ENCODE results near the gene CFAP74. TPM values are rescaled to one million over a fixed set of nuclear protein-coding genes. Genes with fewer than 3 reads are reported as not detected.
"Not testable (repeated sequence)": the region's sequence is repeated elsewhere in the genome, so short reads cannot be mapped to it uniquely, and the experiment has no call there.

CFAP74 gene
- total RNA-seq, 2 donors from 2014 or later: not detected

DNA sequence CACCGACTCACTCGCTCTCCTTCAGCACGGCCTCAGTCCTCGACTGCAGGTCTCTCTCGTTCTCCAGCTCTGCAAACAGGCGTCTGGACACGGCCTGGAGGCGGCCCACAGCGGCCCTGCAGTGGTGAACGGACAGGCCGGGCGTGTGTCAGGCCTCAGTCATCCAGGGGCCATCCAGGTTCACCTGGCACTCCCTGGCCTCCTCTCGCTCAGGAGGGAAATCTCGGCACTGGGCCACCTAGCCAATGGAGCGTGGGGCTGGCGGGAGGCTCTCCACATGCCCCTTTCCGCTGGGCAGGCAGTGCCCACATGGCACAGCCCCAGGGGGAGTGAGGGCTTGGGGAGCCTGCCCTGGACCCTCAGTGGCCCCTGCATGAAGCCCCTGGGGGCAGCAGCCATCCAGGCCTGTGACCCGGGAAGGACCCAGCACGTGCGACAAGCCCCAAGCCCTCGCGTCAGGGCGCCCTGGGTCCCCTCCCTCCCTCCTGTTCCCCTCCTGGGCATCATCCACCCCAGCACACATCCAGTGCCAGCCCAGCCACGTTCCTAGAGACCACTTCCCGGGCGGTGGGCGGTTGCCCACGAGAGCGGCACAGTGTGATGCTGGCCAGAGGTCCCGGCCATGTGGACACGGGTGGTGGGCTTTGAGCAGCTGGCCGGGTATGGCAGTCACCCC is 18.1 kb downstream of the CFAP74 start:
- no peaks in the 10 kb centered on the region for H3K4me1 ChIP-seq (ENCODE audit: control insufficient read depth in 1 of 2, low read depth in 2 of 2)
- no peak overlapping the region for H3K27ac ChIP-seq
- ATAC-seq (ENCODE audit: insufficient number of reproducible peaks, low FRiP score, low read depth) (no peak), DNase-seq (ENCODE audit: low spot score) (no peak)
- peaks cover 4% of the 10 kb centered on the region for H3K27me3 ChIP-seq (replicated peaks; ENCODE audit: insufficient read depth)
- H3K4me3 ChIP-seq: no peak overlapping the region
- TF ChIP-seq, protein P1, sequence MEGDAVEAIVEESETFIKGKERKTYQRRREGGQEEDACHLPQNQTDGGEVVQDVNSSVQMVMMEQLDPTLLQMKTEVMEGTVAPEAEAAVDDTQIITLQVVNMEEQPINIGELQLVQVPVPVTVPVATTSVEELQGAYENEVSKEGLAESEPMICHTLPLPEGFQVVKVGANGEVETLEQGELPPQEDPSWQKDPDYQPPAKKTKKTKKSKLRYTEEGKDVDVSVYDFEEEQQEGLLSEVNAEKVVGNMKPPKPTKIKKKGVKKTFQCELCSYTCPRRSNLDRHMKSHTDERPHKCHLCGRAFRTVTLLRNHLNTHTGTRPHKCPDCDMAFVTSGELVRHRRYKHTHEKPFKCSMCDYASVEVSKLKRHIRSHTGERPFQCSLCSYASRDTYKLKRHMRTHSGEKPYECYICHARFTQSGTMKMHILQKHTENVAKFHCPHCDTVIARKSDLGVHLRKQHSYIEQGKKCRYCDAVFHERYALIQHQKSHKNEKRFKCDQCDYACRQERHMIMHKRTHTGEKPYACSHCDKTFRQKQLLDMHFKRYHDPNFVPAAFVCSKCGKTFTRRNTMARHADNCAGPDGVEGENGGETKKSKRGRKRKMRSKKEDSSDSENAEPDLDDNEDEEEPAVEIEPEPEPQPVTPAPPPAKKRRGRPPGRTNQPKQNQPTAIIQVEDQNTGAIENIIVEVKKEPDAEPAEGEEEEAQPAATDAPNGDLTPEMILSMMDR (IDR thresholded peaks at IDR 0.05): no peak
- H3K36me3 ChIP-seq: no peaks in the 10 kb centered on the region
- no peaks in the 10 kb centered on the region for H3K9me3 ChIP-seq

DNA sequence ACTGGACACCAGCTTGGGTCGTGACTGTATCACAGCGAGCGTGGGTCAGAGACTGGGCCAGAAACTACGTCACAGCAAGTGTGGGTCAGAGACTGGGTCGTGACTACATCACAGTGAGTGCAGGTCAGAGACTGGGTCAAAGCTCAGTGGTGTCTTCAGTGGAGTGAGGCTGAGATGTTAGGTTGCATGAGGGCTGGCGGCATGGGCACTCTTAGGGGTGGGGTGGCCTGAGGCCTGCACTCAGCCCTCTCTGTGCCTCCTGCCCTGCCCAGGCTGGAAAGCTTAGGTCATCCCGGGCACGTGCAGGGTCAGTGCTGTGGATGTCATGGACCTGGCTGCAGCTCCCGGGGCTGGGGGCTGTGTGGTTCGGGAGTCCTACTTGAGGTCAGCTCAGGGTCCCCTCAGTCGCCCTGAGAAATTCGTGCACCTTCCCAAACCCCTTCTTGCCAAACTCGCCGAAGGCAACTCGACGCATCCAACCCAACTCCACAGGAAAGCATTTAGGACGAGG is 19.0 kb downstream of the CFAP74 start:
- H3K27ac ChIP-seq: no peak overlapping the region
- no peak overlapping the region for H3K4me3 ChIP-seq
- no peaks in the 10 kb centered on the region for H3K4me1 ChIP-seq (ENCODE audit: control insufficient read depth in 1 of 2, low read depth in 2 of 2)
- ATAC-seq (ENCODE audit: insufficient number of reproducible peaks, low FRiP score, low read depth) (no peak), DNase-seq (ENCODE audit: low spot score) (no peak)
- no peaks in the 10 kb centered on the region for H3K36me3 ChIP-seq
- TF ChIP-seq, protein P1 (IDR thresholded peaks at IDR 0.05): no peak
- no peaks in the 10 kb centered on the region for H3K9me3 ChIP-seq
- H3K27me3 ChIP-seq (replicated peaks; ENCODE audit: insufficient read depth): peaks cover under 1% of the 10 kb centered on the region

DNA sequence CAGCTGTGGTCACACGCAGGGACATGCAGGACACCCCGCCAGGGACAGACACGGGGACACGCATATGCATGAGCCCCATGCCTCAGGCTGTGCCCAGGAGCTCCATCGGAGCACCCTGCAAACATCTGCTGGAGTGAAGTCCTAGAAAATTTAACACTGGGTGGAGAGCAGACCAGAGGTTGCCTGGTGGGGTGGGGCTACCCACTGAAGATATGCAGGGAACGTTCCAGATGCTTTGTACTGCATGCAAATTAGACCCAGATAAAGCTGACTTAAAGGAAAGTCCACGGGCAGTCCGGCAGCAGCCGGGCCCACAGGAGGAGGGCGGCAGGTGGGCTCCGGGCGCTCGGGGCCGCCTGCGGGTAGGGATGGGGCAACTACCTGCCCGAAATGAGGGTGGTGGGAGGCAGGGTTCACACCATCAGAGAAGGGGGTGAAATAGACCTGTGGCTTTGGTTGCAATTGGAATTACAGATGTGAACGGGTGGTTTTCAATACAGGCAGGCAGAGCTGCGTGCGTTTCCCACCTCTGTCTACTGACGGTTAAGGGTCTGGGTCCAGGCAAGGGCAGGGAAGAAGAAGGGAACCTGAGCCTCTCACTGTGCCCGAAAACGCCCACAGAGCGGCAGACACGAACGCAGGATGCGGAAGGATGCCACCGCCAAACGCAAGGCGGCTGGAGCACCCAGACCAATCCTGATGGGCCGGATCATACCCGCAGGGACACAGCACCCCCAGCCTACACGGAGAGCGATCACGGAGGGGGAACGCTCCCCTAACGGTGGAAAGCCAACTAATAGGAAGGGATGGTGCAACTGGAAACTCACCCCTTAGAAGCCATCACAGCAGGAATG is 21.0 kb downstream of the CFAP74 start:
- Histone ChIP-seq H3K36me3 (no peaks in the 10 kb centered on the region), H3K4me3 (no peak overlapping the region), H3K9me3 (no peaks in the 10 kb centered on the region), H3K4me1 (ENCODE audit: control insufficient read depth in 1 of 2, low read depth in 2 of 2) (no peaks in the 10 kb centered on the region), H3K27ac (no peak overlapping the region), H3K27me3 (replicated peaks; ENCODE audit: insufficient read depth) (no peaks in the 10 kb centered on the region)
- no peak for DNase-seq (ENCODE audit: low spot score)
- TF ChIP-seq, protein P1 (IDR thresholded peaks at IDR 0.05): no peak
- no peak for ATAC-seq (ENCODE audit: insufficient number of reproducible peaks, low FRiP score, low read depth)

DNA sequence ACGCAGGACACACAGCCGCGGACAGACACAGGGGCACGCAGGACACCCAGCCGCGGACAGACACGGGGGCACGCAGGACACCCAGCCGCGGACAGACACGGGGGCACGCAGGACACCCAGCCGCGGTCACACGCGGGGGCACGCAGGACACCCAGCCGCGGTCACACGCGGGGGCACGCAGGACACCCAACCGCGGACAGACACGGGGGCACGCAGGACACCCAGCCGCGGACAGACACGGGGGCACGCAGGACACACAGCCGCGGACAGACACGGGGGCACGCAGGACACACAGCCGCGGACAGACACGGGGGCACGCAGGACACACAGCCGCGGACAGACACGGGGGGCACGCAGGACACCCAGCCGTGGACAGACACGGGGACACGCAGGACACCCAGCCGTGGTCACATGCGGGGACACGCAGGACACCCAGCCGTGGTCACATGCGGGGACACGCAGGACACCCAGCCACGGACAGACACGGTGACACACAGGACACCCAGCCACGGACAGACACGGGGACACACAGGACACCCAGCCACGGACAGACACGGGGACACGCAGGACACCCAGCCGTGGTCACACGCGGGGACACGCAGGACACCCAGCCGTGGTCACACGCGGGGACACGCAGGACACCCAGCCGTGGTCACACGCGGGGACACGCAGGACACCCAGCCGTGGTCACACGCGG is 21.8 kb downstream of the CFAP74 start:
- H3K27me3 ChIP-seq (replicated peaks; ENCODE audit: insufficient read depth); H3K36me3 ChIP-seq; ATAC-seq (ENCODE audit: insufficient number of reproducible peaks, low FRiP score, low read depth); H3K9me3 ChIP-seq; H3K4me1 ChIP-seq (ENCODE audit: control insufficient read depth in 1 of 2, low read depth in 2 of 2); DNase-seq (ENCODE audit: low spot score); H3K27ac ChIP-seq; H3K4me3 ChIP-seq: not testable (repeated sequence)

DNA sequence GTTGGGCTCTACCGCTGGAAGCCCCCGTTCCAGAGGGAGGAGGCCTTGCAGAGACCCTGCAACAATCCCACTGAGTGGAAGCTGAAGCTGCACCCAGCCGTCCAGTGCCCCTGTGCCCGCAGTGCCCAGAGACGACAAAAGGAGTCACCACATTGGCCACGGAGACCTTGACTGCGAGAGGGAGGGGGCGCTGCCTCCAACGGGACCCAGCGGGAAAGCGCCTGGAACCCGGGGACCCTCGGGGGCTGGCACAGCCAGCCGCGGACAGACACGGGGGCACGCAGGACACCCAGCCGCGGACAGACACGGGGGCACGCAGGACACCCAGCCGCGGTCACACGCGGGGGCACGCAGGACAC is 22.5 kb downstream of the CFAP74 start:
- no peak for ATAC-seq (ENCODE audit: insufficient number of reproducible peaks, low FRiP score, low read depth)
- Histone ChIP-seq H3K4me3 (no peak overlapping the region), H3K9me3 (no peaks in the 10 kb centered on the region), H3K27ac (no peak overlapping the region), H3K36me3 (no peaks in the 10 kb centered on the region), H3K4me1 (ENCODE audit: control insufficient read depth in 1 of 2, low read depth in 2 of 2) (no peaks in the 10 kb centered on the region), H3K27me3 (replicated peaks; ENCODE audit: insufficient read depth) (no peaks in the 10 kb centered on the region)
- DNase-seq (ENCODE audit: low spot score): no peak
- TF ChIP-seq, protein P1 (IDR thresholded peaks at IDR 0.05): no peak

Measured in thoracic aorta (tissue), 2 donors.